ENCODE data around the gene SELENOF.
"Not testable (repeated sequence)": the region's sequence is repeated elsewhere in the genome, so short reads cannot be mapped to it uniquely, and the experiment has no call there.

Gene SELENOF

DNA sequence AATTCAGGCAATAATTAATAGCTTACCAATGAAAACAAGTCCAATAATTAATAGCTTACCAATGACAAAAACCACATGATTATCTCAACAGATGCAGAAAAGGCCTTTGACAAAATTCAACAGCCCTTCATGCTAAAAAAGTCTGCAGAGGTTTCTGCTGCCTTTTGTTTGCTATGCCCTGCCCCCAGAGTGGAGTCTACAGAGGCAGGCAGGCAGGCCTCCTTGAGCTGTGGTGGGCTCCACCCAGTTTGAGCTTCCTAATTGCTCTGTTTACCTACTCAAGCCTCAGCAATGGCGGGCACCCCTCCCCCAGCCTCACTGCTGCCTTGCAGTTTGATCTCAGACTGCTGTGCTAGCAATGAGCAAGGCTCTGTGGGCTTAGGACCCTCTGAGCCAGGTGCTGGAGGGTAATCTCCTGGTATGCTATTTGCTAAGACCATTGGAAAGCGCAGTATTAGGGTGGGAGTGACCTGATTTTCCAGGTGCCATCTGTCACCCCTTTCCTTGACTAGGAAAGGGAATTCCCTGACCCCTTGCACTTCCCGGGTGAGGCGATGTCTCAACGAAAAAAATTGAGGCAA is 96.6 kb downstream of the SELENOF start:
- DNase-seq: not testable (repeated sequence)

DNA sequence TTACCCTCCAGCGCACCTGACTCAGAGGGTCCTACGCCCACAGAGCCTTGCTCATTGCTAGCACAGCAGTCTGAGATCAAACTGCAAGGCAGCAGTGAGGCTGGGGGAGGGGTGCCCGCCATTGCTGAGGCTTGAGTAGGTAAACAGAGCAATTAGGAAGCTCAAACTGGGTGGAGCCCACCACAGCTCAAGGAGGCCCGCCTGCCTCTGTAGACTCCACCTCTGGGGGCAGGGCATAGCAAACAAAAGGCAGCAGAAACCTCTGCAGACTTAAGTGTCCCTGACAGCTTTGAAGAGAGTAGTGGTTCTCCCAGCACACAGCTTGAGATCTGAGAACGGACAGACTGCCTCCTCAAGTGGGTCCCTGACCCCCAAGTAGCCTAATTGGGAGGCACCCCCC is 99.8 kb downstream of the SELENOF start:
- DNase-seq: not testable (repeated sequence)

All from amygdala (tissue), 56 donors.